ENCODE measurements around the gene WDR5. TPM values are rescaled to one million over a fixed set of nuclear protein-coding genes. Genes with fewer than 3 reads are reported as not detected.
A peak's percentile ranks its signal among the peaks of the same experiment; 100 is the strongest.
"Not testable (repeated sequence)": the region's sequence is repeated elsewhere in the genome, so short reads cannot be mapped to it uniquely, and the experiment has no call there.

WDR5 gene
- total and polyA plus RNA-seq, 2 of the 13 experiments (the other 11 are each of a cell fraction or from before 2014, with no cell fraction given) = 34.3 TPM

DNA sequence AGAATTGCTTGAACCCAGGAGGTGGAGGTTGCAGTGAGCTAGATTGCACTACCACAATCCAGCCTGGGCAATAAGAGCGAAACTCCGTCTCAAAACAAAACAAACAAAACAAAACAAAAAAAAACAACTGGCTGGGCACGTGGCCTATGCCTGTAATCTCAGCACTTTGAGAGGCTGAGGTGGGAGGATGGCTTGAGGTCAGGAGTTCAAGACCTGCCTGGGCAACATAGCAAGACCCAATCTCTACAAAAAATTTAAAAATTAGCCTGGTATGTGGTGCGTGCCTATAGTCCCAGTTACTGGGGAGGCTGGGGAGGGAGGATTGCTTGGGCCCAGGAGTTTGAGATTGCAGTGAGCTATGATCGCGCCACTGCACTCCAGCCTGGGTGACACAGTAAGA lies 23.3 kb upstream of the WDR5 start:
- intact Hi-C loops (cut with micrococcal nuclease; ENCODE audit: unreplicated experiment) (no loop called here), in situ Hi-C loops (cut with HindIII; ENCODE audit: extremely low pct_ligation_motif_present, low pct_unique_long_range_greater_than_20kb) (no loop called here)
- H3K4me1 ChIP-seq (ENCODE audit: insufficient read depth, low read length) = peaks cover 6% of the 10 kb centered on the region; the same call in 1 of the 2 replicates
- BruUV-seq (replicated peaks) = no TSS peak
- H3K9ac ChIP-seq (ENCODE audit: insufficient read depth, low read depth, low read length) = no peak overlapping the region
- no peaks in the 10 kb centered on the region for H4K20me1 ChIP-seq (ENCODE audit: insufficient read depth, low read length)
- peaks cover 0 to 6% of the 10 kb centered on the region in 2 experiments; a peak in 2 of 5 replicates for H3K27me3 ChIP-seq (ENCODE audit: control insufficient read depth in 1 of 2, insufficient read depth in 2 of 2, low read length in 2 of 2)
- 75% methylated on average over 6 of the region's 6 CpGs for WGBS (ENCODE audit: low lambda C conversion rate)
- no peak overlapping the region for H3K27ac ChIP-seq (ENCODE audit: extremely low read length, insufficient read depth, low read length)
- H3K36me3 ChIP-seq (replicated peaks in 1 of 2; ENCODE audit: control insufficient read depth in 1 of 2, insufficient read depth in 2 of 2, low read length in 2 of 2) = no peaks in the 10 kb centered on the region
- H3K4me3 ChIP-seq (replicated peaks in 1 of 3; ENCODE audit: insufficient read depth in 1 of 3, low read depth in 2 of 3, low read length in 3 of 3) = no peak overlapping the region
- ChIA-PET POLR2A (no interaction called here), CTCF (ENCODE audit: low intra/inter-chr PET ratio, low total read pairs) (no interaction called here)
- no peaks in the 10 kb centered on the region for H3K9me3 ChIP-seq (ENCODE audit: low read length)
- FAIRE-seq (no peak), ATAC-seq (no peak), DNase-seq (ENCODE audit: low spot score) (no peak)
- no peak overlapping the region for H2AFZ ChIP-seq (ENCODE audit: low read length)
- no peak overlapping the region for H3K4me2 ChIP-seq (ENCODE audit: low read depth, low read length)
- H3K79me2 ChIP-seq (ENCODE audit: insufficient read depth, low read length) = no peaks in the 10 kb centered on the region
- TF ChIP-seq NFYB (CRISPR knock-in tag; IDR thresholded peaks at IDR 0.05) = no peak
- peak; percentile 59; the same call in 1 of the 2 replicates for TF ChIP-seq ZNF121 (CRISPR knock-in tag; IDR thresholded peaks at IDR 0.05)

- H3K4me2 ChIP-seq (ENCODE audit: low read depth, low read length); FAIRE-seq; DNase-seq (ENCODE audit: low spot score); H2AFZ ChIP-seq (ENCODE audit: low read length); H3K9me3 ChIP-seq (ENCODE audit: low read length); POLR2A ChIA-PET; ATAC-seq; H3K27me3 ChIP-seq (ENCODE audit: control insufficient read depth in 1 of 2, insufficient read depth in 2 of 2, low read length in 2 of 2); H3K9ac ChIP-seq (ENCODE audit: insufficient read depth, low read depth, low read length); H3K27ac ChIP-seq (ENCODE audit: extremely low read length, insufficient read depth, low read length); CTCF ChIA-PET (ENCODE audit: low intra/inter-chr PET ratio, low total read pairs); H3K79me2 ChIP-seq (ENCODE audit: insufficient read depth, low read length); H3K4me3 ChIP-seq (replicated peaks in 1 of 3; ENCODE audit: insufficient read depth in 1 of 3, low read depth in 2 of 3, low read length in 3 of 3); intact Hi-C loops (cut with micrococcal nuclease; ENCODE audit: unreplicated experiment); in situ Hi-C loops (cut with HindIII; ENCODE audit: extremely low pct_ligation_motif_present, low pct_unique_long_range_greater_than_20kb); H3K36me3 ChIP-seq (replicated peaks in 1 of 2; ENCODE audit: control insufficient read depth in 1 of 2, insufficient read depth in 2 of 2, low read length in 2 of 2); BruUV-seq (replicated peaks); H4K20me1 ChIP-seq (ENCODE audit: insufficient read depth, low read length): not testable (repeated sequence)
- peaks cover 26% of the 10 kb centered on the region for H3K4me1 ChIP-seq (ENCODE audit: insufficient read depth, low read length)
- WGBS (ENCODE audit: low lambda C conversion rate) = 94% methylated on average over 11 of the region's 26 CpGs
Measured at GRCh38 chr9:134118972-134119371, 16.9 kb upstream of the WDR5 start.

GRCh38 chr9:134123764-134124128 lies 12.1 kb upstream of the WDR5 start:
- peaks cover 1 to 34% of the 10 kb centered on the region in 2 experiments; a peak in 4 of 5 replicates for H3K27me3 ChIP-seq (ENCODE audit: control insufficient read depth in 1 of 2, insufficient read depth in 2 of 2, low read length in 2 of 2)
- H3K79me2 ChIP-seq (ENCODE audit: insufficient read depth, low read length) = no peaks in the 10 kb centered on the region
- H3K4me3 ChIP-seq (replicated peaks in 1 of 3; ENCODE audit: insufficient read depth in 1 of 3, low read depth in 2 of 3, low read length in 3 of 3) = no peak overlapping the region
- no peak overlapping the region for H2AFZ ChIP-seq (ENCODE audit: low read length)
- H3K4me1 ChIP-seq (ENCODE audit: insufficient read depth, low read length) = peaks cover 46% of the 10 kb centered on the region
- no TSS peak for BruUV-seq (replicated peaks)
- no peaks in the 10 kb centered on the region for H3K36me3 ChIP-seq (replicated peaks in 1 of 2; ENCODE audit: control insufficient read depth in 1 of 2, insufficient read depth in 2 of 2, low read length in 2 of 2)
- no peak for FAIRE-seq
- H3K9me3 ChIP-seq (ENCODE audit: low read length) = no peaks in the 10 kb centered on the region
- in situ Hi-C loops (cut with HindIII; ENCODE audit: extremely low pct_ligation_motif_present, low pct_unique_long_range_greater_than_20kb) = no loop called here
- H3K9ac ChIP-seq (ENCODE audit: insufficient read depth, low read depth, low read length) = no peak overlapping the region
- ChIA-PET CTCF (ENCODE audit: low intra/inter-chr PET ratio, low total read pairs) (no interaction called here), POLR2A (interaction anchor here (1.0 kb wide), 1 partner anchor 12 kb away, joined by 4 read pairs; the partner anchor contains the start of gene WDR5)
- intact Hi-C loops (cut with micrococcal nuclease; ENCODE audit: unreplicated experiment) = no loop called here
- ATAC-seq = no peak
- no peak for DNase-seq (ENCODE audit: low spot score)
- H4K20me1 ChIP-seq (ENCODE audit: insufficient read depth, low read length) = no peaks in the 10 kb centered on the region
- 32% methylated on average over 10 of the region's 10 CpGs for WGBS (ENCODE audit: low lambda C conversion rate)
- no peak overlapping the region for H3K27ac ChIP-seq (ENCODE audit: extremely low read length, insufficient read depth, low read length)
- peak overlapping the region; percentile 32; the same call in 1 of the 2 replicates for H3K4me2 ChIP-seq (ENCODE audit: low read depth, low read length)
- TF ChIP-seq SAP130 (CRISPR knock-in tag; IDR thresholded peaks at IDR 0.05; ENCODE audit: low read depth) (peak; percentile 43; the same call in 1 of the 2 replicates), GATAD2A (CRISPR knock-in tag; IDR thresholded peaks at IDR 0.05) (peak; percentile 73), FOXP1 (IDR thresholded peaks at IDR 0.05) (0 out of 2 replicates have a peak, but pooled peaks have one; percentile 16), FOXP1 (CRISPR knock-in tag; IDR thresholded peaks at IDR 0.05) (peak; percentile 74), FLYWCH1 (CRISPR knock-in tag; IDR thresholded peaks at IDR 0.05) (no peak), SPEN (CRISPR knock-in tag; IDR thresholded peaks at IDR 0.05; ENCODE audit: low read depth) (0 out of 2 replicates have a peak, but pooled peaks have one; percentile 11)
- TF ChIP-seq, protein P1, sequence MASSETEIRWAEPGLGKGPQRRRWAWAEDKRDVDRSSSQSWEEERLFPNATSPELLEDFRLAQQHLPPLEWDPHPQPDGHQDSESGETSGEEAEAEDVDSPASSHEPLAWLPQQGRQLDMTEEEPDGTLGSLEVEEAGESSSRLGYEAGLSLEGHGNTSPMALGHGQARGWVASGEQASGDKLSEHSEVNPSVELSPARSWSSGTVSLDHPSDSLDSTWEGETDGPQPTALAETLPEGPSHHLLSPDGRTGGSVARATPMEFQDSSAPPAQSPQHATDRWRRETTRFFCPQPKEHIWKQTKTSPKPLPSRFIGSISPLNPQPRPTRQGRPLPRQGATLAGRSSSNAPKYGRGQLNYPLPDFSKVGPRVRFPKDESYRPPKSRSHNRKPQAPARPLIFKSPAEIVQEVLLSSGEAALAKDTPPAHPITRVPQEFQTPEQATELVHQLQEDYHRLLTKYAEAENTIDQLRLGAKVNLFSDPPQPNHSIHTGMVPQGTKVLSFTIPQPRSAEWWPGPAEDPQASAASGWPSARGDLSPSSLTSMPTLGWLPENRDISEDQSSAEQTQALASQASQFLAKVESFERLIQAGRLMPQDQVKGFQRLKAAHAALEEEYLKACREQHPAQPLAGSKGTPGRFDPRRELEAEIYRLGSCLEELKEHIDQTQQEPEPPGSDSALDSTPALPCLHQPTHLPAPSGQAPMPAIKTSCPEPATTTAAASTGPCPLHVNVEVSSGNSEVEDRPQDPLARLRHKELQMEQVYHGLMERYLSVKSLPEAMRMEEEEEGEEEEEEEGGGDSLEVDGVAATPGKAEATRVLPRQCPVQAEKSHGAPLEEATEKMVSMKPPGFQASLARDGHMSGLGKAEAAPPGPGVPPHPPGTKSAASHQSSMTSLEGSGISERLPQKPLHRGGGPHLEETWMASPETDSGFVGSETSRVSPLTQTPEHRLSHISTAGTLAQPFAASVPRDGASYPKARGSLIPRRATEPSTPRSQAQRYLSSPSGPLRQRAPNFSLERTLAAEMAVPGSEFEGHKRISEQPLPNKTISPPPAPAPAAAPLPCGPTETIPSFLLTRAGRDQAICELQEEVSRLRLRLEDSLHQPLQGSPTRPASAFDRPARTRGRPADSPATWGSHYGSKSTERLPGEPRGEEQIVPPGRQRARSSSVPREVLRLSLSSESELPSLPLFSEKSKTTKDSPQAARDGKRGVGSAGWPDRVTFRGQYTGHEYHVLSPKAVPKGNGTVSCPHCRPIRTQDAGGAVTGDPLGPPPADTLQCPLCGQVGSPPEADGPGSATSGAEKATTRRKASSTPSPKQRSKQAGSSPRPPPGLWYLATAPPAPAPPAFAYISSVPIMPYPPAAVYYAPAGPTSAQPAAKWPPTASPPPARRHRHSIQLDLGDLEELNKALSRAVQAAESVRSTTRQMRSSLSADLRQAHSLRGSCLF (CRISPR knock-in tag; IDR thresholded peaks at IDR 0.05; ENCODE audit: borderline replicate concordance) = no peak
